ENCODE measurements around the gene LAYN.

- TF ChIP-seq FOXP2 (optimal IDR thresholded peaks at IDR 0.05; ENCODE audit: control extremely low read depth, extremely low read length, insufficient read depth) (no peak), EZH2 (IDR thresholded peaks at IDR 0.05) (no peak), POLR2AphosphoS5 (IDR thresholded peaks at IDR 0.05; ENCODE audit: borderline replicate concordance, low read depth, low read length) (no peak)
Observed at GRCh38 chr11:111527279-111527678, 13.2 kb upstream of the LAYN start.

Measured in SK-N-MC (cell line).